AG09319 (cell line): ENCODE data around the gene PRR5L.

Experiments used
- DNase-seq: peaks from one replicate; pipeline ENCODE4 v3.0.0-alpha.2; 2010; ENCODE audit warnings: low read depth; ENCODE audit errors: extremely low read depth
- CTCF ChIP-seq: IDR thresholded peaks from 2 replicates; pipeline ENCODE4 v1.5.1; 2011; ENCODE audit warnings: low read depth, mild to moderate bottlenecking, inconsistent platforms, low read length, moderate library complexity

Gene PRR5L

GRCh38 chr11:36417154-36417553 lies 121.1 kb downstream of the PRR5L start:
- DNase-seq = no peak
- no peak for TF ChIP-seq CTCF

DNA sequence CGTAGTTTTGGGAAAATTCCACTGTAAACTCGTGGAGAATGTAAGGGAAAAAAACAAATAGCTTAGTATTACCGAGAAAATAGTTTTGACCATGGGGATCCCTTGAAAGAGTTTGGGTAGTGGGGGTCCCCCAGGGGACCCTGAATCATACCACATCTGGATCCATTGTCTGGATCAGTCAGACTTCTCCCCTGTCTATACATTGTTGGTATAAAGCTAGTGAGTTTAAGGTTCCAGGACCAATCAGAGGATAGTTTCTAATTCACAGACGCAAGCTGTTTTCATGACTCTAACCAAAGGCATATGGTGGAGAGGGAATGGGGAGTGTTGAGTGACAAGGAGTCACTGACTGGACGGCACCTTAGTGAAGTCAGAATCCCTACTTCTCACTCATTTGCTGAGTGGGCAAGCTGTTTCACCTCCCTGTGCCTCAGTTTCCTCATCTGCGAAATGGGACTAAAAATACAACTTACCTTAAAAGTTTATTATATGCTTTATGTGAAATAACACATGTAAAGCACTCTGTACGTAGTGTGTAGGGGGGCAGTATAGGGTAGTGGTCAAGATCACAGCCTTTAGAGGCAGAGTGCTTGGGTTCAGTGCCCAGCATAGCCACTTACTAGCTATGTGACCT lies 123.8 kb downstream of the PRR5L start:
- TF ChIP-seq CTCF = no peak
- no peak for DNase-seq

GRCh38 chr11:36421546-36422155 lies 125.6 kb downstream of the PRR5L start:
- TF ChIP-seq CTCF = no peak
- no peak for DNase-seq

DNA sequence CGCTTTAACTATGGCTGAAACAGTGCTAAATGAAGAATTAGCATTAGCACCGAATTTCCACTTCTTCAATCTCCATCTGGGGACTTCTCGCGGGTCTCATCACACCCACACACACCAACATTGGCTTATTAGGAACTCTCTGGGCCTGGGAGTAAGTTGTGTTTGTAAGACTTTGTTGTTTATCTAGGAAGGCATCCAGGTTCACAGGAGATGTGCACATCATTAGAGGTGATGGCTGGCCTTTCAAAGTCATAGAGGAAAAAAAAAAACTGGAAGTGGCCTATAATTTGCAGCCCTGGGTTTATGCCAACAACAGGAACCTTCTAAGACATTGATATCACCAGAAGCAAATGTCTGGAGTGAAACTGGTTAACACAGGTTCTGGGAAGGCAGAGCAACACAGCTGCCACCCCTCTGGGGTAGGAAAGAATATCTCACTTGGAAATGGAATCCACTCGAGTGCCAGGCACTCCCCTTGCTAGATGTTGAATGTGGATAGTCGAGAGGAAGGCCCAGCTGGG lies 129.5 kb downstream of the PRR5L start:
- no peak for TF ChIP-seq CTCF
- DNase-seq = no peak

DNA sequence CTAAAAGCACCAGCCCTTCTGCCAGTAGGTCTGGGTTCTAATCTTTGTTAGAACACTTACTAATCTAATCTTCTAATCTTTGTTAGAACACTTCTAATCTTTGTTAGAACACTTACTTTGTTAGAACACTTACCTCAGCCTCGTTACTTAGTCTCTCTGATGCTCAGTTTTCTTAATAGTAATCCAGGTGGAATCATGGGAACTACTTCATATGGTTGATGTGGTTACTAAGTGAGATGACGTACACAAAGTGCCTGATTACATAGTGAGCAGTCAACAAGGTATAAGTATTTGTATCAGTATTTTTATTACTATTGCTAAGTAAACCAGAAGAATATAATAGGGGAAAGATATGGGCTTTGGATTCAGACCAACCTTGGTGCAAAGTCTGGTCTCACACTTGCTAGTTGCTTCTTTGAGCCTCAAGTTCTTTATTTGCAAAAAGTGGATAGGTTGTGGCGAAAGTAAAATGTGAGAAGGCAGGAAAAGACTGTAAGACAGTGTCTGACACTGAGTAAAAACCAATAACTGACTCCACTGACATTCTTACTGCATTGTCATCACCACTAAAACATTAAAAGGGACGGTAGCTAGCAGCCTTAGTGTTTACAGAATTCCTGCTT lies 130.2 kb downstream of the PRR5L start:
- no peak for TF ChIP-seq CTCF
- DNase-seq = no peak

GRCh38 chr11:36427079-36427478 lies 131.0 kb downstream of the PRR5L start:
- no peak for TF ChIP-seq CTCF
- DNase-seq = no peak

DNA sequence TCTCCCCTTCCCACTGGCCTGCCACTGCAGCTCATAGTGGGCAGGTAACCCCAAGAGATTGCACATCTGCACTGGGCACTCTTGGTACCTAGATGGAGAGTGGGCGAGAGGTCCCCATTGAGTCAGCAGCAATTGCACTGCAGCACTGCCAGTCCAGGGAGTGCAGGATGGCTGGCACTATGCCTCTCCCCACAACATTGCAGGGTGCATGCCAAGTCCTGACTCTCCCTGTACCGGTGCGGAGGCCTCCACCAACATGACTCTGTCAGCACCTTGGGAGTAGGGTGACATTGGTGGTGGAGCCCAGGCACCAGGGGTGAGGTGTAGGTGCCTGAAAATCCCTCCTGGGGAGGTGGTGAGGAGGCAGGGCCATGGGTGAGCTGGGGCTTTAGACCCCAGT lies 131.8 kb downstream of the PRR5L start:
- TF ChIP-seq CTCF = no peak
- DNase-seq = no peak
